ENCODE measurements around the gene LYPD6.

- TF ChIP-seq EZH2 (IDR thresholded peaks at IDR 0.05; ENCODE audit: borderline replicate concordance, low read depth, low read length, poor library complexity, severe bottlenecking), result no peak
- no peak for TF ChIP-seq CTCF (conservative IDR thresholded peaks at IDR 0.05; ENCODE audit: low read depth, low read length)
These were observed 91.4 kb downstream of the LYPD6 start for GRCh38 chr2:149421791-149422190.
